ENCODE data around the gene GRIK4.

- TF ChIP-seq KAT7 (CRISPR knock-in tag; IDR thresholded peaks at IDR 0.05; ENCODE audit: borderline replicate concordance) (no peak), GRHL2 (CRISPR knock-in tag; IDR thresholded peaks at IDR 0.05; ENCODE audit: insufficient replicate concordance, severe bottlenecking) (no peak), ELF4 (CRISPR knock-in tag; IDR thresholded peaks at IDR 0.05; ENCODE audit: low read depth) (no peak), IRF2 (CRISPR knock-in tag; IDR thresholded peaks at IDR 0.05; ENCODE audit: borderline replicate concordance, low read depth) (no peak), CTCF (IDR thresholded peaks at IDR 0.05) (no peak), JUN (CRISPR knock-in tag; IDR thresholded peaks at IDR 0.05) (no peak), OVOL2 (CRISPR knock-in tag; IDR thresholded peaks at IDR 0.05; ENCODE audit: borderline replicate concordance) (no peak), E2F4 (CRISPR knock-in tag; IDR thresholded peaks at IDR 0.05; ENCODE audit: borderline replicate concordance, low read depth) (no peak), USF2 (CRISPR knock-in tag; IDR thresholded peaks at IDR 0.05) (no peak), HMGXB4 (CRISPR knock-in tag; IDR thresholded peaks at IDR 0.05) (no peak), NFE2L1 (CRISPR knock-in tag; IDR thresholded peaks at IDR 0.05) (no peak), ZNF121 (CRISPR knock-in tag; IDR thresholded peaks at IDR 0.05) (no peak), ATF3 (CRISPR knock-in tag; conservative IDR thresholded peaks at IDR 0.05) (no peak)
These were observed 86.0 kb downstream of the GRIK4 start for GRCh38 chr11:120597250-120598215.

Data from WTC11 (cell line).